Neutrophil (primary cell): ENCODE results near the gene PRKACB.

Experiments used
- H3K27ac ChIP-seq: fragments of 200-600 bp; sonication (generic); 2 replicates; pipeline ENCODE4 v1.5.1; 2016; ENCODE audit warnings: mild to moderate bottlenecking, moderate library complexity
- H3K27me3 ChIP-seq: fragments of 200-600 bp; sonication (generic); 2 replicates; pipeline ENCODE4 v1.6.0; 2016; ENCODE audit warnings: mild to moderate bottlenecking
- H3K36me3 ChIP-seq: fragments of 200-600 bp; sonication (generic); 2 replicates; pipeline ENCODE4 v1.5.1; 2017
- H3K4me1 ChIP-seq, 2 experiments: fragments of 200-600 bp in 1 of 2; sonication (generic) in 1 of 2; 1 replicate in 1 of 2; 2 replicates in 1 of 2; pipeline versions ENCODE4 v1.5.1 to v1.6.1; 2013 to 2016; ENCODE audit warnings: low read depth in 1 of 2, low read length in 1 of 2, mild to moderate bottlenecking in 1 of 2, moderate library complexity in 1 of 2; ENCODE audit not compliant: control insufficient read depth in 1 of 2, insufficient read depth in 1 of 2
- H3K4me3 ChIP-seq, 2 experiments: fragments of 200-600 bp in 1 of 2; sonication (generic) in 1 of 2; 1 replicate in 1 of 2; 2 replicates in 1 of 2; pipeline ENCODE4 v1.5.1; 2013 to 2016; ENCODE audit warnings: low read depth in 1 of 2, low read length in 1 of 2, mild to moderate bottlenecking in 1 of 2, moderate library complexity in 1 of 2
- H3K9me3 ChIP-seq: fragments of 200-600 bp; sonication (generic); 2 replicates; pipeline ENCODE4 v1.5.1; 2016
- TF ChIP-seq, protein P1 (sequence below): fragments of 200-600 bp; sonication (generic); IDR thresholded peaks from 2 replicates; pipeline ENCODE4 v1.5.1; 2016; ENCODE audit warnings: antibody characterized with exemption

PRKACB gene

DNA sequence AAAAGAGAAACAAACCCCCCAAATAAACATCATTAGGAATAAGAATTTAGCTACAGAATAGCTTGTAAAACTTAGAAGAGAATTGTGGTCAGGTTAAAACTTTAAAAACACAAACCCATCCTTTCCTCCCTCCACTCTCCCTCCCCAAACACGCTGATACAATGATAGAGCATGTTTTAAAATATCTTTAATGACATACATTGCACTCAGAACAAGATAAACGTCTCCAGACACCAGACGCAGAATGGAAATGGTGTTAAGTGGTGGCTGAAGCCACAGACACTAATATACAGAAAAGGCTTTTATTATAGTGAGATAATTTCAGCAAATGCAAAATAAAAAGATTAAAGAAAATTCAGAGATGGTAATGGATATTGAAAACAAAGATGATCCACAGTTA is 98.6 kb downstream of the PRKACB start:
- TF ChIP-seq, protein P1, sequence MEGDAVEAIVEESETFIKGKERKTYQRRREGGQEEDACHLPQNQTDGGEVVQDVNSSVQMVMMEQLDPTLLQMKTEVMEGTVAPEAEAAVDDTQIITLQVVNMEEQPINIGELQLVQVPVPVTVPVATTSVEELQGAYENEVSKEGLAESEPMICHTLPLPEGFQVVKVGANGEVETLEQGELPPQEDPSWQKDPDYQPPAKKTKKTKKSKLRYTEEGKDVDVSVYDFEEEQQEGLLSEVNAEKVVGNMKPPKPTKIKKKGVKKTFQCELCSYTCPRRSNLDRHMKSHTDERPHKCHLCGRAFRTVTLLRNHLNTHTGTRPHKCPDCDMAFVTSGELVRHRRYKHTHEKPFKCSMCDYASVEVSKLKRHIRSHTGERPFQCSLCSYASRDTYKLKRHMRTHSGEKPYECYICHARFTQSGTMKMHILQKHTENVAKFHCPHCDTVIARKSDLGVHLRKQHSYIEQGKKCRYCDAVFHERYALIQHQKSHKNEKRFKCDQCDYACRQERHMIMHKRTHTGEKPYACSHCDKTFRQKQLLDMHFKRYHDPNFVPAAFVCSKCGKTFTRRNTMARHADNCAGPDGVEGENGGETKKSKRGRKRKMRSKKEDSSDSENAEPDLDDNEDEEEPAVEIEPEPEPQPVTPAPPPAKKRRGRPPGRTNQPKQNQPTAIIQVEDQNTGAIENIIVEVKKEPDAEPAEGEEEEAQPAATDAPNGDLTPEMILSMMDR: no peak
- Histone ChIP-seq H3K27me3 (no peaks in the 10 kb centered on the region), H3K4me1 (no peaks in the 10 kb centered on the region), H3K4me3 (no peak overlapping the region), H3K9me3 (no peaks in the 10 kb centered on the region), H3K27ac (no peak overlapping the region), H3K36me3 (no peaks in the 10 kb centered on the region)

DNA sequence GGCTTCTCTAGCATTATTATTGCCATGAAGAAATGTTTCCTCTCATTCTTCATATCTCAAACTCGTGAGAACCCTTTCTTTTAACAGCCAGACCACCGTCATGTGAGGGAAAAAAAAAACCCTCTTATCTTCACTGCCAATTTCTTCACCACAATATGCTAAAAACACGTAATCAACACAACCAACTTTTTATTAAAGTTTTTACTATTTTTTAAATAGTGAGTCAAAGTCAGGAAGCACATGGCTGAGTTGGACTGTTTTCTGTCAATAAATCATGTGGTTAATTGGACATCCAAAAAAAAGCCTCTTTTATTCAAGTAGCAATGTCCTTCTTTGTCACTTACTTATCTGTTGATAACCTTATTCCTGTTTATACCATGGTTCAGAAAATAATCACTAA is 101.5 kb downstream of the PRKACB start:
- no peaks in the 10 kb centered on the region for H3K36me3 ChIP-seq
- no peaks in the 10 kb centered on the region for H3K27me3 ChIP-seq
- H3K4me1 ChIP-seq: no peaks in the 10 kb centered on the region
- TF ChIP-seq, protein P1: no peak
- H3K27ac ChIP-seq: no peak overlapping the region
- no peak overlapping the region for H3K4me3 ChIP-seq
- H3K9me3 ChIP-seq: no peaks in the 10 kb centered on the region

- Histone ChIP-seq H3K9me3 (no peaks in the 10 kb centered on the region), H3K27ac (no peak overlapping the region), H3K27me3 (no peaks in the 10 kb centered on the region), H3K36me3 (no peaks in the 10 kb centered on the region), H3K4me3 (no peak overlapping the region), H3K4me1 (no peaks in the 10 kb centered on the region)
- TF ChIP-seq, protein P1: no peak
Observed at GRCh38 chr1:84246213-84246612, 102.1 kb downstream of the PRKACB start.

- H3K9me3 ChIP-seq: no peaks in the 10 kb centered on the region
- TF ChIP-seq, protein P1: no peak
- H3K4me1 ChIP-seq: no peaks in the 10 kb centered on the region
- no peak overlapping the region for H3K27ac ChIP-seq
- no peaks in the 10 kb centered on the region for H3K27me3 ChIP-seq
- no peak overlapping the region for H3K4me3 ChIP-seq
- H3K36me3 ChIP-seq: no peaks in the 10 kb centered on the region
Observed at GRCh38 chr1:84247425-84248220, 103.6 kb downstream of the PRKACB start.

DNA sequence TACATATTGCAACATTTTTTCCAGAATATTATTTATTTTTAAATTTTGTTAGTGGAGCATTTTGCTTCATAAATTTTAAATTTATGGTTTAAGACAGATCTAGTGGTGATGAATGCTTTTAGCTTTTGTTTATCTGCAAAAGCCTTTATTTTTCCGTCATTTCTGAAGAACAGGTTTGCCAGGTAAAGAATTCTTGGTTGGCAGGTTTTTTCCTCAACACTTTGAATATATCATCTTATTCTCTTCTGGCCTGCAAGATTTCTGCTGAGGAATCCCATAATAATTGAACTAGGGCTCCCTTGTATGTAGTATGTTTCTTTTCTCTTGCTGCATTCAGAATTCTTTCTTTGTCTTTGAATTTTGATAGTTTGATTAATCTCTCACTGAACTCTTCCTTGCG is 106.6 kb downstream of the PRKACB start:
- H3K27me3 ChIP-seq: no peaks in the 10 kb centered on the region
- no peaks in the 10 kb centered on the region for H3K9me3 ChIP-seq
- no peak overlapping the region for H3K27ac ChIP-seq
- TF ChIP-seq, protein P1: no peak
- H3K4me1 ChIP-seq: no peaks in the 10 kb centered on the region
- H3K4me3 ChIP-seq: no peak overlapping the region
- no peaks in the 10 kb centered on the region for H3K36me3 ChIP-seq
